Measurements from ENCODE around the gene CLTC.

The CLTC gene

DNA sequence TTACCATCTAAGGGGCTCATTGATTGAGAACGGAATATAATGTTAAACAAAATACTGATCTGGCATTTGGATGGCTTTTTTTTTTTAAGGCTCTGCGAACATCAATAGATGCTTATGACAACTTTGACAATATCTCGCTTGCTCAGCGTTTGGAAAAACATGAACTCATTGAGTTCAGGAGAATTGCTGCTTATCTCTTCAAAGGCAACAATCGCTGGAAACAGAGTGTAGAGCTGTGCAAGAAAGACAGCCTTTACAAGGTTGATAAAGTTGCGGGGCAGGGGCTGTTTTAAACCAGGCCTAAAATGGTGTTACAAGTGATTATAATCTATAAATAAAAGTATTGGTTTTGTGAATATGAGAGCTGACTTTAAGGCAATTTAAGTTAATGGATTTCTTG, 65.3 kb downstream of the CLTC start:
- DNase-seq (ENCODE audit: low spot score) = no peak

DNA sequence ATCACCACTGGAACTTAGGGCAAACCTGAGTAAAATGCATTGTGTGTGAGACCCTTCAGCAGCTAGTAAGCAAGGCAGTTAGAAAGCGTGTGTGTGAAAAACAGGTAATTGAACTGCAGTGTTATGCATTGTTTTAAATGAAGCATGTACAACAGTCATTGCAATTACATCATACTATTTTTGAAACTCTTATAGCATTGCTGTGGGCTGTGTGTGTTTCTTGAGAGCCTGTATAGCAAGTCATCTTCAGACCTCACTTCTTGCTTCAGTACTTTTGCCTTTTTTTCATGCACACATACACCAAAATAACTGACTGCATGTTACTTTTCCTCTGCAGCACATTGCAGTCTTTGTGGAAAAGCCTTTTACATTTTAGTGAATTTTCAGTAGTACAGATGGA, 68.3 kb downstream of the CLTC start:
- DNase-seq (ENCODE audit: low spot score) = no peak

DNA sequence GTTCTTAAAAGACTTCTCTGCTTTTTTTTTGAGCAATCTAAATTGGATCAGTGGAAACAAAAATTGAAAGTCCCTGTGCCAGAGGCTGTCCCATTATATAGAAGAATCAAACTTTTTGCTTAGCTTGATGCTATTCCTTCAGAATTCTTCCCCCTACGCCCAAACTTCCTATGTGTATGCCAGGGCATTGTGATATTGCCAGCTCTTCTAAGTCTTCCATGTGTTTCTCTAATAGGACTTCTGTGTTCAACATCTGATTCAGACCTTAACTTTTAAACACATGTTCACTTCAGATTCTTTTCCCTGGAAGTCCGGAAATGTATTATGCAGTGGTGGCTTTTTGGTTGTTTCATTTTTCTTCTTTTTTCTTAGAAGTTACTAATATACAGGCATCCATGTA, 68.8 kb downstream of the CLTC start:
- DNase-seq (ENCODE audit: low spot score) = no peak

DNA sequence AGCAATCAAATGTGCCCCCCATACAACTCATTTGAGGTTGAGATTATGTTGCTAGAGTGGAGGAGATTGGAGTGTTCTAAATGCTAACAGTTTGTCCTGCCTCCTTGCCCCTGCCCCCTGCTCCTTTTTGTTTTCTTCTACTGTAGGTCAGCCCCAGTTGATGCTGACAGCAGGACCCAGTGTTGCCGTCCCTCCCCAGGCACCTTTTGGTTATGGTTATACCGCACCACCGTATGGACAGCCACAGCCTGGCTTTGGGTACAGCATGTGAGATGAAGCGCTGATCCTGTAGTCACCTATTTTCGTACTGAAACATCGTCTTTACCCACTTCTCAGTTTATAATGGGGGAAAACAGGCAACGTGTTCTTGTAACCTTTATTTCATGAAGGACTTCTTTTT, 73.9 kb downstream of the CLTC start:
- DNase-seq (ENCODE audit: low spot score) = no peak

DNA sequence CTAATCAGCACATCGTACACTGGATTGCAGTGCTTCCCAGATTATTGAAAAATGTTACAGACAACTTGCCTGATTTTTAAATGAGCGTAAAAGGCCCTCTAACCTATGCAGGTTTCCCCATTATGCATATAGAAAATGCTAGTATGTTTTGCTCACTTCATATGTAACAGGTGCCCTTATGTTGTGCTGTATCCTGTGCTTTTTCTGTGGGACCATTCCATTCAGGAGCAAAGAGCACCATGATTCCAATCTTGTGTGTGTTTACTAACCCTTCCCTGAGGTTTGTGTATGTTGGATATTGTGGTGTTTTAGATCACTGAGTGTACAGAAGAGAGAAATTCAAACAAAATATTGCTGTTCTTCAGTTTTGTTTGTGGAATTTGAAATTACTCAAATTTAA, 74.6 kb downstream of the CLTC start:
- DNase-seq (ENCODE audit: low spot score) = no peak

DNA sequence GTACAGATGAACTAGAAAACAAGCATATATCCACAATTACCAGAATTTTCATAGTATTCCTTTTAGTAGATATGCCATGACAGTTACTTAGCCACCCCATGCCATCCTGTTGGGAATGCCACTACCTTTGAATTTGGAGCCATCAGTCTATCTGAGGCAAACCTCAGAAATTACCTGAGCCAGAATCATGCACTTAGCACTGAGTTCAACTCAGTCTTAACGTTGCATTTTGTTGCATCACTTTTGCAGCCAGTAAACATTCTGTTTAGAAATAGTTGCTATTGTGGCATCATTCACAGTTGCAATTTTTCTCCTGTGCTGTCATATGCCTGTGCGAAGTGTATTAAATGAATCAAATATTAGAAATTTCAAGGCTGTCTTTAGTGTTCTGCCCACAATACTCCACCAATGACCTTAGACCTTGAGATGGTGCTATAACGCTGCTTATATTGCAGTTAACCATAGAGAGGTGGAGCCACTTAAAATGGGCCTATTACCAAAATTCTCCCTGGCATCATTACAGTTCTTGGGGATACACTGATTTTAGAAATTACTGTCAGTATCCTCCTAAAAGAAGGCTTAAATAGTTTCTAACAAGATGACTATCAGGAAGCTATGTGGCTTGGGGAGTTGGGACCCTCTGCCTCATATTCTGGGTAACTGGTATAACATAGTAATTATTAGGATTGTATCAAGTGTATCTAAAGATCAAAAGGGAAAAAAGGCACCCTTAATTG, 76.4 kb downstream of the CLTC start:
- DNase-seq (ENCODE audit: low spot score) = no peak

DNA sequence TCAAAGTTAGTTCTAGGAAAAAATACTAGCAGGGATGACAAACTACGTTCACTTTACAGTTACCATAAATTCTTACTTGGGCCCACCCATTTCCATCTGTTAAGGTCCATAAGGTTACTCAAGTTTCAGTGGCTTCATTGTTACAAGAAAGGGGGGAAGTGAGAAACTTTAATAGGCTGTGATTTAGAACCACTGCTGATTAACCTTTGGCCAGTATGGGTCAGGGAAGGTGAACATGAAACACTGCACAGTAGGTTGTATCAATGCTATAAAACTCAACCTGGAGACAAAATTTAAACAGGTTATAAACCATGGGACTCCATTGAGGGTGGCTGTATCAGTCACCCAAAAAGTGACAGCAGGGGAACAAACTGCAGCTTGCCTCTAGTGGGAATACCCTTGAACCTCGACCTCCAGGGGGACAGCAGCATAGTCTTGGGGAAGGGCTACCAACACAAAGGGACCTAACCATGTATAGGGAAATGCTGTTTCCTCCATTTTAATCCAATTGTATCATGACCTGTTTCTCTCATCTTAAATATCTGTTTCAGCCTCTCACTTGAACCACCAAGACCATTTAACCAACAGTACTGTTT, 77.1 kb downstream of the CLTC start:
- no peak for DNase-seq (ENCODE audit: low spot score)

DNA sequence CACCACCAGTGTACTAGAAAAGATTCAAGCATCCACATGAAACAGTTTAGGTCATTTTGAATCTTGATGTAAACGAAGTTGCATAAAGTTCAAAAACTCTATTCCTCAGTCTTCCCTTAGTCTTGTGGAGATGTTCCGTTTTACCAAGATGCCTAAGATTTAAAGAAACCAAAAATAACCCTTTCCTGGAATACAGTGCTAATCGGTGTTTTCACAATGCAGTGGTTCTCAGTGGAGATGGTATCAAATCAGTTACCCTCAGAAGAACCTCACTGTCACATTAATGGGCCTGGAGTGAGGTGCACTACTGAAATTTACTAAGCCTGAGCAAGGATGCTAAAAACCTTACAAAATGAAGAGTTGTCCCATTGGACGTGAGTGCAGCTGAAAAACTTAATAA, 78.4 kb downstream of the CLTC start:
- DNase-seq (ENCODE audit: low spot score) = no peak

DNA sequence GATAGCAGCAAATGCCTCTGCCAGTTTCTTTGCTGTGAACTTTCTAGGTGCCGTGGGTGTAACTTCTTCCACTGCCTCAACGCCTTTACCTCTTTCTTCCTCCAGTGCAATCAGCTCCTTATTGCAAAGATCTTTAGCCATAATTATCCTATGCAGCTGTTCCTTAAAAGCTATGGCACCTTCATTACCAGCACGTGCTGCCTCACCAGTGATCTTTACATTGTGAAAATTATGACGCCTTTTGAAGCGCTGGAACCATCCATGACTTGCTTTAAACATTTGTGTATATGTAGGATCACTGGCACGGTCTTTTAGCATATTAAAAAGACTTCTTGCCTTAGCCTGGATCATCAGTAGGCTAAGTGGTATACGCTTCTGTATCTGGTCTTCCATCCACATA, 79.5 kb downstream of the CLTC start:
- no peak for DNase-seq (ENCODE audit: low spot score)

DNA sequence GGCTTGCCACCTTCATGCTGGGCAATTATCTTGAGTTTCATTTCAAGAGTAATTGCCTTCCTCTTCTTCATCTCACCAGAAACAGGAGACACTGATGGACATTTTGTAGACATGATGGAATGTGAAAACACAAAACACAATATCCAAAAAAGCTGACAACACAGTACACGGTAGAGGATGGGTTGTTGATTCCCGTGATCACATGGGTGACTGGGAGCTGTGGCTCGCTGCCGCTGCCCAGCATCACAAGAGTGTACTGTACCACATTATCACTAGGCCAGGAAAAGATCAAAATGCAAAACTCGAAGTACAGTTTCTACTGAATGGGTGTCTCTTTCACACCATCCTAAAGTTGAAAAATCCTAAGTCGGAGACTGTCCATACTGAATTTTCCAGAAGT, 80.1 kb downstream of the CLTC start:
- DNase-seq (ENCODE audit: low spot score) = no peak

DNA sequence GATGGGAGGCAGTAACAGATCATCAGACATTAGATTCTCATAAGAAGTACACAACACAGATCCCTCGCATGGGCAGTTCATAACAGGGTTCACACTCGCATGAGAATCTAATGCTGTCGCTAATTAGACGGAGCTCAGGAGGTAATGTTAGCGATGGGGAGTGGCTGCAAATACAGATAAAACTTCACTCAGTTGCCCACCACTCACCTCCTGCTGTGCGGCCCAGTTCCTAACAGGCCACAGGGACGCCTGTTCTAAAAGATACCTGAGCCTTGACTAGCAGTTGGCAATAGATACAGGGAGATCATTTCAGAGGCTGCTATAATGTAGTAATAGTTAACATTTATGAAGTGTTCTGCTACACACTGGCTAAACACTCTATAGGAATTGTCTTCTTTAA, 82.6 kb downstream of the CLTC start:
- DNase-seq (ENCODE audit: low spot score) = no peak

DNA sequence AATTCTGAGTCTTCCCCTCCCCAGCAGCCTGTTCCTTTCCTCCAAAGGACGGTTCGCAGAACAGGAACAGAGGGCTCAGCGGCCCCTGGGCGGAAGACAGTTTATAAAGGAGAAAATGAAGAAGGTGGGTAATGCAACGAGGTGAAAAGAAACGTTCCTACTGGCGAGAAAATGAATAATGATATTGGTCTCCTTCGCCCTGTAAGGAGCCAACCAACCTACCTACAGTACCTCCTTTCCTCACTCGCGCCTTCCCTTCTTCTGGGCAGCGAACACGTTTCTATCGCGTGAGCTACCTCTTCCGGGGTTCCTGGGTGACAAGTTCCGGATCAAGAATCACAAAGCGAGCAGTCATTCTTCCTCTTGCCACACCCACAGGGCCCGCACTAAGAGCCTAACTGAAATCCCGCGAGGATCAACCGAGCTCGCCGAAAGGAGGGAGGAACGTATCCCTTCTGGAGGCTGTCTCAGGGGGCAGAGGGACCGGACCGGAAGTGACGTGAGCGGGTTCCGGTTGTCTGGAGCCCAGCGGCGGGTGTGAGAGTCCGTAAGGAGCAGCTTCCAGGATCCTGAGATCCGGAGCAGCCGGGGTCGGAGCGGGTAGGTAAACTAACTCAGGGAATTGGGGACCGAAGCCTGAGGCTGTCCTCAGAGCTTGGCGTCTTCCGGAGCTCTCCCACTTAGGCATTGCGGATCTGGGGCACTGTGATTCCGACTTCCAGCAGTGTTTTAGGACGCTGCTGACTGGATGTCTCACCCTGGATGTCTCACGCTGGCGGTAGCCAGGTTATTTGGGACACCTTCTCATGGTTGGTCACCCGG, 87.7 kb downstream of the CLTC start, which contains the start of the genes PTRH2 and VMP1:
Gene PTRH2, minus strand, starts transcription at position 282 of the 822 bp plus-strand sequence. CDS start 9,452 bp downstream, outside the sequence.
Gene VMP1, plus strand, starts transcription at position 506 of the 822 bp plus-strand sequence. CDS start 23,793 bp downstream, outside the sequence.
- DNase-seq (ENCODE audit: low spot score) = peak; percentile 100

DNA sequence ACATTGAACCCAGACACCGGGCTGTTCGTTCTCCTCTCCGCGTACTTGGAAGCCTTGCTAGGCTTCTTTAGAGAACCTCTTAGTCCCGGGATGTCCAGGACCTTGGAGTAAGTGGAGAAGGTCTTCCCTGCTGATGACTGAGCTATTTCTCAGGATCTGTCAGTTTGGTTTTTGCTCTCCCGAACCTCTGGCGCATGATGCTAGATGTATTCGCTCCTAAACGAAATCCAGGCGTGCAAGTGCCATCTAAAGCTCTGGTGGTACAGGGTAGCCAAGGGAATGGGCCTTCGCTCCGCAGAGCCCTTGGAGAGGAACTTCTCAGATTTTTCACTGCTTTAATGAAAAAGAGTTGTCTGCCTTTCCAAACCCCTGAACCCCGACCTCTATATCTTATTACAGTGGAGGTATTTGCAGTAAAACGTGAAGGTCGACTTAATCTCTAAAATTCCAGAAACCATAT, 88.3 kb downstream of the CLTC start:
- no peak for DNase-seq (ENCODE audit: low spot score)

DNA sequence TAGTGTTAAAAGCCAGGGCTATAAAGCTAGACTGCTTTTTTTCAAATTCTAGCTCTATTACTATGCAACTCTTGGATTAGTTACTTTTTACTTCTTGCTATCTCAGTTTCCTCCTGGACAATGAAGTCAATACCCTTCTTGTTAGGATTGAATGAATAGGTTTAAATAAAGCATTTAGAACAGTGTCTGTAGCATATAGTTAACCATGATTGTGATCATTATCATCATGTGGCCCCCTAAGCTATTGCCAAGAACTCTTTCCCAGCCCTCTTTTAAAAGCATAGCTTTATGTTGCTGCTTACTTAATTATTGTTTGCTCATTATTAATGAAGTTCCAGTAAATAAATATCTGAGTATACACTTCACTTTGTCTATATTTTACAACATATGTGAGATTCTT, 92.2 kb downstream of the CLTC start:
- DNase-seq (ENCODE audit: low spot score) = no peak

DNA sequence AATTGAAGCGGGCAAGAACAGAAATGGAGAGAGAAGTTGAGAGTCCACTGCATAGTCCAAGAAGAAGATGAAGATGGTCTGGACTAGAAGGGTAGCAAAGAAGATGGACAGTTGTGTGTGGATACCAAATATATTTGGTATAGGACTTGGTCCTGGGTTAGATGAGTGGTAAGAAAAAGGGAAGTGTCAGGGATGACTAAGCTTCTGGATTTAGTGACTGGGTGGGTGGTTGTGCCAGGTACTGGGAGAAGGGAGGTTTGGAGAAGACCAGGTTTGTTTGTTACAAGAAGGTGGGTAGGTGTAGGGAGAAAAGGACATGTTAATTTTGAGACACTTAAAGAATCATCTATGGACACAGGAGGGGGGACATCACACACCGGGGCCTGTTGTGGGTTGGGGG, 93.2 kb downstream of the CLTC start:
- DNase-seq (ENCODE audit: low spot score) = no peak

DNA sequence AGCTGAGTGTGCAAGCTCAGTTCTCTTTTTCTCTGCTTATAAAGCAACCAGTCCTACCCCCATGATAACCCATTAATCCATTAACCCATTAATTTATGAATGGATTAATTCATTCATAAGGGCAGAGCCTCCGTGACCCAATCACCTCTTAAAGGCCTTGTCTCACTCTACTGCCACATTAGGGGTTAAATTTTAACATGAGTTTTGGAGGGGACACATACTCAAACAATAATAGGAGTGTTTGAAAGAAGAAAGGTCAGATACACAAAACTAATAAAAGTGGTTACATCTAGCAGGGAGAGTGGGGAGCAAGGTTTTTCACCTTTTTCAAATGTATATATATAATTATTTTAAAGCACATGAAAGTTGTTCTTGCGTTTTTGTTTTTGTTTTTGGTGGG, 94.6 kb downstream of the CLTC start:
- no peak for DNase-seq (ENCODE audit: low spot score)

DNA sequence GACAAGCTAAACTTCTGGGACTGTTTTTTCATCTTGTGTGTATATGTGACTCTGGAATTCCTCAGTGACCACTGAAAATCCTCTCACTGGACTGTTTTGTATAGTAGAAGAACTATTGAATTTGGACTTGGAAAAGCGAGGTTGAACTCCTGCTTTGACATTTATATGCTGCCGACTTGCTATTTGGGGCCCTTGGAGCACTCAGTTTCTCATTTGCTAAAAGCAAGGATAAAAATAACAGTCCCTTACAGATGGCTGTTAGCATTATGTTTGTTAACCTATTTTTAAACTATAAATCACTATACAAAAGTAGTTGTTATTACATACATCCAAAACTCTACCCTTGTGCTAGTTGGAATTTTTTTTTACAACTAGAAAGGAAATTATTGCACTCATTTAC, 96.7 kb downstream of the CLTC start:
- no peak for DNase-seq (ENCODE audit: low spot score)

DNA sequence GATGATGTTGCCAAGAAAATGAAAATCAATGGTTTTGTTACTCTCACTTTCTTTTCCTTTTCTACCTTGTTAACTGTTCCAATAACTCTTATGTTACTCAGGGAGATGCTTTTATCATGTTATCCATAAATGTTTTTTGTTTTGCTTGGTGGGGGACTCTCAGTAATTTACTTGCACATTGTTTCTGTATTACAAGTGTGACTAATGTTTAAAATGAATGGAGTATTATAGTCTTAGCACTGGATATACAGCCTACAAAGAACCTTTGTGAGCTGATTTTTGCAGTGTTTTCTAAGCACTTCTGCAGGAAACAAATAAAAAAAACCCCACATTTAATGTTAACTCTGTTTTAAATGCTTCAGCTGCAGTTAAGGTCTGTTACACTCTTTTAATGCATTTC, 99.8 kb downstream of the CLTC start:
- no peak for DNase-seq (ENCODE audit: low spot score)

DNA sequence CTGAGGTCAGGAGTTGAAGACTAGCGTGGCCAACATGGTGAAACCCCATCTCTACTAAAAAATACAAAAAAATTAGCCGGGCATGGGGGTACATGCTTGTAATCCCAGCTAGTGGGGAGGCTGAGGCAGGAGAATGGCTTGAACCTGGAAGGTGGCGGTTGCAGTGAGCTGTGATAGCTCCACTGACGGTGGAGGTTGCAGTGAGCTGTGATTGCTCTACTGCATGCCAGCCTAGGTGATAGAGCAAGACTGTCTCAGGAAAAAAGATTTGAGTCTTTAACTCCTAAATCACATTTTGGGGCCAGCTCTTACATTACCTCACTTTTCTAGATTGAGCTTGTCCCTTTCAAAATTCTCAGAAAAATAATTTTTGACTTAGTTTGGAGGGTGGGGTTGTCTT, 102.9 kb downstream of the CLTC start:
- no peak for DNase-seq (ENCODE audit: low spot score)

DNA sequence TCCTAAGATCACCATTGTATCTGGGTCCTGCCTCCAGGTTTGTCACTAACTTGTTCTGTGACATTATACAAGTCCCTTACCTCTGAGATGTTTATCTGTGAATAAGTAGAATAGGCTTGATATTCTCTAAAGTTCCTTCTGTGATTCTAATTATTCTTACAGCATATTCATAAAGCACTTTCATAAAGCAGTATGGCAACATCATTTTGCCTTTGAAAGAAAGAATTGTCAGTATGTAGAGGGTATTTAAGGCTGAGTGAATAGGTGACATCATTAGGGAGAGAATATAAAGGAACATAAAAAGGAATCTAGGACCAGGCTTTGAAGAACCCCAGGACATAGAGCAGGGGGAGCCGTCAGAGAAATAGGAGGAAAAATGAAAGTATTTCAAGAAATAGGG, 103.3 kb downstream of the CLTC start:
- no peak for DNase-seq (ENCODE audit: low spot score)

DNA sequence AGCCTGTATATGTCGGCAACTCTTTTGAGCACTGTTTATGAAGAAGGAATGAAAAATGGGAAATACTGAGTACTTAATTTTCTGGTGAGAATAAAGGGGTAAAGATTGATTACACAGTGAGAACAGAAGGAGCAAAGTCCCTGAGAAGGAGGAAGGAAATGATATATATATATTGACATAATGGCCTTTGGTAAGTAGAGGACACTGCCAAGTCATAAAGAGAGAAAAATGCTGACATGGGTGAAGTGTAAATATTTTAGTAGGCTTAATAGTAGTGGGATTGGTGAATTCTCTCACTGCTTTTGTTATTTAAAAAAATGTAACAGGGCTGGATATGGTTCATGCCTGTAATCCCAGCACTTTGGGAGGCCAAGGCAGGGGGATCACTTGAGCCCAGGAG, 103.9 kb downstream of the CLTC start:
- DNase-seq (ENCODE audit: low spot score) = no peak

DNA sequence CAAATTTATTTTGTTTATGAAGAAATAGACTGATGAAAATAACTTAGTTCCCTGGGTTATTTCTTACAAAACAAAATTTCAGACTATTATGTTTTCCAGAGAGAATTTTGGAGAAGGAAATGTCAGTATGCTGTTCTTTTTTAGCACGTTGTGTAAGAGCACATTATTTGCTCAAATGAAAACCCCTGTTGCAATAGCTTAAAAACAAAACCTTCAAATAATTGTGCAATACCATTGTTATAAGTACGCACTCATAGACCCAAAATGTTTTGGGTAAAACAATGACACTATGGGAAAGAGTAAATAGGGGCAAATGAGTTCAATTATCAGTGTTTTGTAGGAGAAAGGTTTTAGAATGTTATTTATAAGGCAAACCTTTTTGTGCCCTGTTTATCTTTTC, 106.0 kb downstream of the CLTC start:
- DNase-seq (ENCODE audit: low spot score) = no peak

Measured in cerebellar cortex (tissue), 1 donor.